MM.1S (cell line): Measurements from ENCODE around the gene GNAS-AS1.

Experiments used
- CTCF ChIP-seq: fragments of 300-600 bp; sonication (generic); IDR thresholded peaks from 2 replicates; pipeline ENCODE4 v1.5.1; 2016; ENCODE audit warnings: antibody characterized with exemption, low read length, mixed read lengths
- EZH2 ChIP-seq: fragments of 300-600 bp; sonication (generic); optimal IDR thresholded peaks from 2 replicates; pipeline ENCODE3; 2017; ENCODE audit warnings: low read depth, mild to moderate bottlenecking, antibody characterized with exemption, low read length, mixed read lengths
- EZH2phosphoT487 ChIP-seq: fragments of 300-600 bp; sonication (generic); IDR thresholded peaks from 2 replicates; pipeline ENCODE4 v1.6.1; 2018; ENCODE audit warnings: antibody characterized with exemption, low read length

GRCh38 chr20:58843128-58843556, 7.6 kb downstream of the GNAS-AS1 start:
- TF ChIP-seq EZH2: no peak
- TF ChIP-seq CTCF: no peak
- no peak for TF ChIP-seq EZH2phosphoT487
